Measurements from ENCODE around the gene MBOAT2.
"Not testable (repeated sequence)": the region's sequence is repeated elsewhere in the genome, so short reads cannot be mapped to it uniquely, and the experiment has no call there.

Gene MBOAT2

DNA sequence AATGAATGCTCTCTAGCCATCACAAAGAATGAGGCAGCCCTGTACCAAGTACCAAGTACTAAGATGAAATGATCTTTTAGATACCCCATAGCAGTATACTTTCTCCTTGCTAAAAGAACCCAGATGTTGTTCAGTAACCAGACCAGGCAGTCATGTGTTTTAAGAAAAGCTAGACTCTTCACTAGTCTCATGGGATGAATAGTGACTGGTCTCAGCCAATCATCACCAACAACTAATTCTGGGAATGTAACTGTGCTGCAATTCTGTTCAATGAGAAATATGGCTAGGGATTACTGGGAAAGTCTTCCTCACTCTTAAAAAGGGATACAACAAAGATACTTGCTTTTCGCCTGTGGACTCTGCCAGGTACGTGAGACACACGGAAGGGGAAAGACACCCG is 29.5 kb downstream of the MBOAT2 start:
- WGBS, result 86% methylated on average over 4 of the region's 4 CpGs
- H3K27ac ChIP-seq (ENCODE audit: low read depth, low read length), result no peak overlapping the region
- no peak overlapping the region for H3K9ac ChIP-seq (ENCODE audit: low read depth, low read length)
- no peaks in the 10 kb centered on the region for H3K27me3 ChIP-seq (ENCODE audit: insufficient read depth, low read length)
- no peak overlapping the region for H3K4me3 ChIP-seq (ENCODE audit: low read length)
- no peaks in the 10 kb centered on the region for H3K36me3 ChIP-seq (ENCODE audit: insufficient read depth, low read length)
- H3K9me3 ChIP-seq (ENCODE audit: insufficient read depth, low read depth, low read length), result no peaks in the 10 kb centered on the region
- no peaks in the 10 kb centered on the region for H3K4me1 ChIP-seq (ENCODE audit: insufficient read depth, low read length)

- H3K27ac ChIP-seq (ENCODE audit: low read depth, low read length); H3K4me1 ChIP-seq (ENCODE audit: insufficient read depth, low read length); H3K36me3 ChIP-seq (ENCODE audit: insufficient read depth, low read length); H3K4me3 ChIP-seq (ENCODE audit: low read length); H3K9ac ChIP-seq (ENCODE audit: low read depth, low read length); H3K27me3 ChIP-seq (ENCODE audit: insufficient read depth, low read length); H3K9me3 ChIP-seq (ENCODE audit: insufficient read depth, low read depth, low read length): not testable (repeated sequence)
- WGBS, result no CpG with 5 or more reads among the region's 3 CpGs
These were observed 30.5 kb downstream of the MBOAT2 start for GRCh38 chr2:8973017-8973416.

DNA sequence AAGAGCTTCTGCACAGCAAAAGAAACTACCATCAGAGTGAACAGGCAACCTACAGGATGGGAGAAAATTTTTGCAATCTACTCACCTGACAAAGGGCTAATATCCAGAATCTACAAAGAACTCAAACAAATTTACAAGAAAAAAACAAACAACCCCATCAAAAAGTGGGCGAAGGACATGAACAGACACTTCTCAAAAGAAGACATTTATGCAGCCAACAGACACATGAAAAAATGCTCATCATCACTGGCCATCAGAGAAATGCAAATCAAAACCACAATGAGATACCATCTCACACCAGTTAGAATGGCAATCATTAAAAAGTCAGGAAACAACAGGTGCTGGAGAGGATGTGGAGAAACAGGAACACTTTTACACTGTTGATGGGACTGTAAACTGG is 30.9 kb downstream of the MBOAT2 start:
- H3K27me3 ChIP-seq (ENCODE audit: insufficient read depth, low read length); H3K27ac ChIP-seq (ENCODE audit: low read depth, low read length); H3K4me1 ChIP-seq (ENCODE audit: insufficient read depth, low read length); H3K9ac ChIP-seq (ENCODE audit: low read depth, low read length); H3K4me3 ChIP-seq (ENCODE audit: low read length); H3K36me3 ChIP-seq (ENCODE audit: insufficient read depth, low read length); H3K9me3 ChIP-seq (ENCODE audit: insufficient read depth, low read depth, low read length): not testable (repeated sequence)
- no CpG with 5 or more reads among the region's 1 CpG for WGBS

- not testable (repeated sequence) for H3K4me3 ChIP-seq (ENCODE audit: low read length); H3K4me1 ChIP-seq (ENCODE audit: insufficient read depth, low read length); H3K36me3 ChIP-seq (ENCODE audit: insufficient read depth, low read length); H3K9me3 ChIP-seq (ENCODE audit: insufficient read depth, low read depth, low read length); H3K9ac ChIP-seq (ENCODE audit: low read depth, low read length); H3K27ac ChIP-seq (ENCODE audit: low read depth, low read length); H3K27me3 ChIP-seq (ENCODE audit: insufficient read depth, low read length)
- 95% methylated on average over 2 of the region's 2 CpGs for WGBS
These were observed 34.1 kb downstream of the MBOAT2 start for GRCh38 chr2:8969348-8969747.

DNA sequence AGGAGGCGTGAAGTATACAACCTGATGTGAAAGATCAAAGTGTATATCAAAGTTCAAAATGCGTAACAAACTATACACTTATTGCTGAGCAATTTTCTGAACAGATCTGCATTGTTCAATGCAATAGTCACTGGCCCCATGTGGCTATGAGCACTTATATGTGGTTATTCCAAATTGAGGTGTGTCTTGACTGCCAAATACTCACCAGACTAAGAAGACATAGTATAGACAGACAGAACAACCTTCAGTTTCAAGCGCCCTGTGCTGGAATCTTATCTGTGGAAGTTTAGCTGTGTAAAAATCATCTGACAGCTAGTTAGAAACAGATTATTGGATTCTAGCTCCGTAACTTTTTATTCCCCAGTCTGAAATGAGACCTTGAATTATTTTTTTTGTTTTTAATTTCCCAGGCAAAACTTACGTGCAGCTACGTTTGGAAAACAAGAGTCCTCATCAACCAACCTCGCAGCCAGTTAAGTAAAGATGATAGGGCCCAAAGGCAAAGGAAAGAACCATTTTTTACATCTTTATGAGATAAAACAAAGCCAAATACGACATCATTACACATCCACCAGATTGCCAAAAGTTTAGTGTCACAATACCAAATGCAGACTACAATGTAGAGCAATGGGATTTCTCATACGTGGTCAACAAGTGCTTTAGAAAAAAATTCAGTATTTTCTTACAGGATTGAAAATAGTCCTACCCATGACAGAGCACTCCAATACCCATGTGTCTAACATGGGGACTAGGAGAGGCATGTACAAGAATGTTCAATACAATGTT is 37.2 kb downstream of the MBOAT2 start:
- no peaks in the 10 kb centered on the region for H3K27me3 ChIP-seq (ENCODE audit: insufficient read depth, low read length)
- H3K9ac ChIP-seq (ENCODE audit: low read depth, low read length), result no peak overlapping the region
- no peak overlapping the region for H3K4me3 ChIP-seq (ENCODE audit: low read length)
- 91% methylated on average over 8 of the region's 9 CpGs for WGBS
- H3K4me1 ChIP-seq (ENCODE audit: insufficient read depth, low read length), result no peaks in the 10 kb centered on the region
- H3K27ac ChIP-seq (ENCODE audit: low read depth, low read length), result no peak overlapping the region
- H3K9me3 ChIP-seq (ENCODE audit: insufficient read depth, low read depth, low read length), result no peaks in the 10 kb centered on the region
- no peaks in the 10 kb centered on the region for H3K36me3 ChIP-seq (ENCODE audit: insufficient read depth, low read length)

GRCh38 chr2:8965216-8965969 is 38.1 kb downstream of the MBOAT2 start:
- no peak overlapping the region for H3K9ac ChIP-seq (ENCODE audit: low read depth, low read length)
- no peaks in the 10 kb centered on the region for H3K4me1 ChIP-seq (ENCODE audit: insufficient read depth, low read length)
- H3K27ac ChIP-seq (ENCODE audit: low read depth, low read length), result no peak overlapping the region
- no peaks in the 10 kb centered on the region for H3K36me3 ChIP-seq (ENCODE audit: insufficient read depth, low read length)
- H3K9me3 ChIP-seq (ENCODE audit: insufficient read depth, low read depth, low read length), result no peaks in the 10 kb centered on the region
- WGBS, result 94% methylated on average over 7 of the region's 8 CpGs
- no peak overlapping the region for H3K4me3 ChIP-seq (ENCODE audit: low read length)
- no peaks in the 10 kb centered on the region for H3K27me3 ChIP-seq (ENCODE audit: insufficient read depth, low read length)

- Histone ChIP-seq H3K9ac (ENCODE audit: low read depth, low read length) (no peak overlapping the region), H3K36me3 (ENCODE audit: insufficient read depth, low read length) (no peaks in the 10 kb centered on the region), H3K9me3 (ENCODE audit: insufficient read depth, low read depth, low read length) (no peaks in the 10 kb centered on the region), H3K27me3 (ENCODE audit: insufficient read depth, low read length) (no peaks in the 10 kb centered on the region), H3K27ac (ENCODE audit: low read depth, low read length) (no peak overlapping the region), H3K4me3 (ENCODE audit: low read length) (no peak overlapping the region), H3K4me1 (ENCODE audit: insufficient read depth, low read length) (peaks cover 2% of the 10 kb centered on the region)
- WGBS, result 94% methylated on average over 6 of the region's 6 CpGs
These were observed 40.6 kb downstream of the MBOAT2 start for GRCh38 chr2:8962890-8963289.

GRCh38 chr2:8957628-8958027 is 45.9 kb downstream of the MBOAT2 start:
- Histone ChIP-seq H3K27me3 (ENCODE audit: insufficient read depth, low read length) (no peaks in the 10 kb centered on the region), H3K27ac (ENCODE audit: low read depth, low read length) (no peak overlapping the region), H3K4me1 (ENCODE audit: insufficient read depth, low read length) (peaks cover 8% of the 10 kb centered on the region), H3K9me3 (ENCODE audit: insufficient read depth, low read depth, low read length) (peaks cover 22% of the 10 kb centered on the region; the same call in 1 of the 2 replicates), H3K4me3 (ENCODE audit: low read length) (no peak overlapping the region), H3K9ac (ENCODE audit: low read depth, low read length) (no peak overlapping the region), H3K36me3 (ENCODE audit: insufficient read depth, low read length) (peaks cover 11% of the 10 kb centered on the region; the same call in 1 of the 2 replicates)
- 86% methylated on average over 4 of the region's 4 CpGs for WGBS

- Histone ChIP-seq H3K4me3 (ENCODE audit: low read length) (no peak overlapping the region), H3K36me3 (ENCODE audit: insufficient read depth, low read length) (peaks cover 11% of the 10 kb centered on the region; the same call in 1 of the 2 replicates), H3K9ac (ENCODE audit: low read depth, low read length) (no peak overlapping the region), H3K27ac (ENCODE audit: low read depth, low read length) (no peak overlapping the region), H3K4me1 (ENCODE audit: insufficient read depth, low read length) (peaks cover 8% of the 10 kb centered on the region), H3K27me3 (ENCODE audit: insufficient read depth, low read length) (no peaks in the 10 kb centered on the region), H3K9me3 (ENCODE audit: insufficient read depth, low read depth, low read length) (peaks cover 27% of the 10 kb centered on the region; the same call in 1 of the 2 replicates)
- WGBS, result 86% methylated on average over 1 of the region's 1 CpG
These were observed 46.7 kb downstream of the MBOAT2 start for GRCh38 chr2:8956774-8957173.

- Histone ChIP-seq H3K9me3 (ENCODE audit: insufficient read depth, low read depth, low read length) (peaks cover 27% of the 10 kb centered on the region; the same call in 1 of the 2 replicates), H3K9ac (ENCODE audit: low read depth, low read length) (no peak overlapping the region), H3K27me3 (ENCODE audit: insufficient read depth, low read length) (no peaks in the 10 kb centered on the region), H3K27ac (ENCODE audit: low read depth, low read length) (no peak overlapping the region), H3K4me3 (ENCODE audit: low read length) (no peak overlapping the region), H3K36me3 (ENCODE audit: insufficient read depth, low read length) (peaks cover 11% of the 10 kb centered on the region; the same call in 1 of the 2 replicates), H3K4me1 (ENCODE audit: insufficient read depth, low read length) (peaks cover 8% of the 10 kb centered on the region)
- 90% methylated on average over 3 of the region's 3 CpGs for WGBS
These were observed 48.5 kb downstream of the MBOAT2 start for GRCh38 chr2:8954990-8955389.

GRCh38 chr2:8953525-8953924 is 50.0 kb downstream of the MBOAT2 start:
- H3K4me1 ChIP-seq (ENCODE audit: insufficient read depth, low read length), result peaks cover 8% of the 10 kb centered on the region
- no peak overlapping the region for H3K27ac ChIP-seq (ENCODE audit: low read depth, low read length)
- peaks cover 27% of the 10 kb centered on the region; the same call in 1 of the 2 replicates for H3K9me3 ChIP-seq (ENCODE audit: insufficient read depth, low read depth, low read length)
- H3K4me3 ChIP-seq (ENCODE audit: low read length), result no peak overlapping the region
- no peaks in the 10 kb centered on the region for H3K27me3 ChIP-seq (ENCODE audit: insufficient read depth, low read length)
- no peak overlapping the region for H3K9ac ChIP-seq (ENCODE audit: low read depth, low read length)
- H3K36me3 ChIP-seq (ENCODE audit: insufficient read depth, low read length), result peaks cover 11% of the 10 kb centered on the region; the same call in 1 of the 2 replicates
- no CpG with 5 or more reads among the region's 1 CpG for WGBS

Data from HUES64 (cell line).